Vagina (tissue), 2 donors: ENCODE data around the gene TLE3.

Source experiments
- POLR2A ChIP-seq, 2 donors: fragments of 450-650 bp; IDR thresholded peaks; one replicate each; pipeline ENCODE4 v1.6.1; 2017; ENCODE audit warnings: antibody characterized with exemption in 2 of 2, mild to moderate bottlenecking in 2 of 2, moderate library complexity in 2 of 2
- TF ChIP-seq, protein P1 (sequence below), 3 experiments: fragments of 450-650 bp in 2 of 3; fragments of 200-600 bp in 1 of 3; sonication (generic) in 1 of 3; IDR thresholded peaks; one replicate each; pipeline ENCODE4 v1.5.1; 2017 to 2019; ENCODE audit warnings: antibody characterized with exemption in 3 of 3, mild to moderate bottlenecking in 2 of 3, moderate library complexity in 2 of 3

DNA sequence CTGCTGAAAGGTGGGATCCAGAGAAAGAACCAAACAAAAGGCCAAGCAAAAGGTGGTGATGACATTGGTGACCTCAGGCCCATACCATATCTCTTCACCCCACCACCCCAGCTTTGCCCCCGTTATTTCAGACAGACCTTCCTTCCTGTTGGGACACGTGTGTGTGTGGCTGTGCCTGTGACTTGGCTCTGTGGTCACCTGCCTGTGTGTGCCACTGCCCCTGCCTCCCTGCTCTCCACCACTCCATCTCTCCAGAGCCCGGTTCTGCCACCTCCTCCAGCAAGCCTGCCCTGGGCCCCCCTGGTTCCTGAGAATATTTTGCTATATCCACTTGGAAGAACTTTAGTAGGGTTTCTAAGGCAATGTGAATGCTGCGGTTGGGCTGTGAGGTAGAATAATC, 28.6 kb upstream of the TLE3 start:
- no peak for TF ChIP-seq POLR2A (IDR thresholded peaks at IDR 0.05)
- TF ChIP-seq, protein P1, sequence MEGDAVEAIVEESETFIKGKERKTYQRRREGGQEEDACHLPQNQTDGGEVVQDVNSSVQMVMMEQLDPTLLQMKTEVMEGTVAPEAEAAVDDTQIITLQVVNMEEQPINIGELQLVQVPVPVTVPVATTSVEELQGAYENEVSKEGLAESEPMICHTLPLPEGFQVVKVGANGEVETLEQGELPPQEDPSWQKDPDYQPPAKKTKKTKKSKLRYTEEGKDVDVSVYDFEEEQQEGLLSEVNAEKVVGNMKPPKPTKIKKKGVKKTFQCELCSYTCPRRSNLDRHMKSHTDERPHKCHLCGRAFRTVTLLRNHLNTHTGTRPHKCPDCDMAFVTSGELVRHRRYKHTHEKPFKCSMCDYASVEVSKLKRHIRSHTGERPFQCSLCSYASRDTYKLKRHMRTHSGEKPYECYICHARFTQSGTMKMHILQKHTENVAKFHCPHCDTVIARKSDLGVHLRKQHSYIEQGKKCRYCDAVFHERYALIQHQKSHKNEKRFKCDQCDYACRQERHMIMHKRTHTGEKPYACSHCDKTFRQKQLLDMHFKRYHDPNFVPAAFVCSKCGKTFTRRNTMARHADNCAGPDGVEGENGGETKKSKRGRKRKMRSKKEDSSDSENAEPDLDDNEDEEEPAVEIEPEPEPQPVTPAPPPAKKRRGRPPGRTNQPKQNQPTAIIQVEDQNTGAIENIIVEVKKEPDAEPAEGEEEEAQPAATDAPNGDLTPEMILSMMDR (IDR thresholded peaks at IDR 0.05): no peak
